ENCODE measurements around the gene ANKRD33.

DNA sequence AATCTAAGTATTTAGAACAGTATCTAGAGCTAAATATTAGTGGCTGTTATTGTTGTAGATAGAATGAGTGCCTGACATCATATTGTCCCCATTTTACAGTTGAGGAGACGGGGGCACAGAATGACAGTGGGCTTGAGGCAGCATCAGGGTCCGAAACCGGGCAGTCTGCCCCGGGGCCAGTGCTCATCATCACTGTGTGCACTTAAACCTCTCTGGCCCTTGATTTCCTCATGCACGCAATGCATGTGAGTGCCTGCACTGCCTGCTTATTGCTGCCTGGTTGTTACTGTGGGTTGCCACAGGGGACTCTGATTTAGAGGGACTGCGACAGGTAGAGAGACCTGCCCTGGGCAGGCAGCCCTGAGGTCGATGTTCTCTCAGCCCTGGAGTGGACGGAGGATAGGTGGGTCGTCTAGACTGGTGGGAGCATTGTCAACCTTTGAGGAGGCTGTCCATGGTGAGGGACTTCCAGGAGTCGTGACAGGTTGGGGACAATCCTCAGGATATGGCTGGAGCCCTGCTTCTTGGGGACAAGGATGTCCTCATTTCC, 29.2 kb downstream of the ANKRD33 start:
- TF ChIP-seq EZH2phosphoT487 (IDR thresholded peaks at IDR 0.05; ENCODE audit: borderline replicate concordance, low read depth, low read length) = no peak
- TF ChIP-seq CTCF (conservative IDR thresholded peaks at IDR 0.05; ENCODE audit: low read length) = no peak
